Stimulated activated CD8-positive, alpha-beta memory T cell treated with anti-CD3 and anti-CD28 coated beads, Interleukin-12 subunit alpha, Interleukin-12 subunit beta, amount 100 ng/mL, for 1 hour (primary cell): ENCODE measurements around the gene PXDC1.
"Not testable (repeated sequence)": the region's sequence is repeated elsewhere in the genome, so short reads cannot be mapped to it uniquely, and the experiment has no call there.

ENCODE experiments used
- DNase-seq: peaks from one replicate; pipeline ENCODE4 v3.0.0-alpha.2; 2020; ENCODE audit warnings: low read depth

PXDC1 gene

GRCh38 chr6:3708540-3708939 is 43.0 kb downstream of the PXDC1 start:
- no peak for DNase-seq

GRCh38 chr6:3707751-3708412 is 43.6 kb downstream of the PXDC1 start:
- DNase-seq = no peak

- DNase-seq = no peak
Observed at GRCh38 chr6:3707024-3707423, 44.5 kb downstream of the PXDC1 start.

- no peak for DNase-seq
Observed at GRCh38 chr6:3706547-3706946, 45.0 kb downstream of the PXDC1 start.

- DNase-seq = no peak
Observed at GRCh38 chr6:3701631-3702030, 49.9 kb downstream of the PXDC1 start.

GRCh38 chr6:3699231-3699630 is 52.3 kb downstream of the PXDC1 start:
- DNase-seq = no peak

- DNase-seq = no peak
Observed at GRCh38 chr6:3698021-3698420, 53.5 kb downstream of the PXDC1 start.

- DNase-seq = no peak
Observed at GRCh38 chr6:3697609-3698008, 53.9 kb downstream of the PXDC1 start.

- DNase-seq = no peak
Observed at GRCh38 chr6:3696525-3697088, 54.9 kb downstream of the PXDC1 start.

- no peak for DNase-seq
Observed at GRCh38 chr6:3695065-3695817, 56.3 kb downstream of the PXDC1 start.

GRCh38 chr6:3693831-3694230 is 57.7 kb downstream of the PXDC1 start:
- no peak for DNase-seq

- DNase-seq = no peak
Observed at GRCh38 chr6:3690506-3690905, 61.0 kb downstream of the PXDC1 start.

GRCh38 chr6:3687847-3688246 is 63.7 kb downstream of the PXDC1 start:
- no peak for DNase-seq

- DNase-seq = no peak
Observed at GRCh38 chr6:3683331-3683730, 68.2 kb downstream of the PXDC1 start.

GRCh38 chr6:3678946-3679345 is 72.6 kb downstream of the PXDC1 start:
- no peak for DNase-seq

GRCh38 chr6:3677751-3678150 is 73.8 kb downstream of the PXDC1 start:
- DNase-seq = not testable (repeated sequence)

- DNase-seq = not testable (repeated sequence)
Observed at GRCh38 chr6:3677351-3677750, 74.2 kb downstream of the PXDC1 start.
